ENCODE results near the gene CEP128.

CEP128 gene

DNA sequence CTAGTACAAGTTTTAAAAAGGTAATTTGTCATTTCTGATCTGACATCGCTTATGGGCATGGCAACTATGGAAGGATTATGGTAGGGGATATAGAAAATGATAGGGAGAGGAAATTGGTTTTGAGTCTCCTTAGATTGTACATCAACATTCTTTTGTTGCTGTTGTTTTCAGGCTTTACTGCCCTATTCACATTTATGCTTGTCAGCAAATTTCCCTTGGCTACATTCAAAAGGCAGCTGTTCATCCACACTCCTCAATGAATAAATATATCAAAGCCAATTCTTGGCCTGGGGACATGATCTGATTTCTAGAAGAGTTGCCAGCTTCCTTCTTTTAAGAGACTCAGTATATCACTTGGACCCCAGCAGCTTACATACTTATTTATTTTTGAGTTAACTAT lies 283.4 kb downstream of the CEP128 start:
- DNase-seq, result no peak

GRCh38 chr14:80653956-80654355 lies 287.6 kb downstream of the CEP128 start:
- DNase-seq, result no peak

DNA sequence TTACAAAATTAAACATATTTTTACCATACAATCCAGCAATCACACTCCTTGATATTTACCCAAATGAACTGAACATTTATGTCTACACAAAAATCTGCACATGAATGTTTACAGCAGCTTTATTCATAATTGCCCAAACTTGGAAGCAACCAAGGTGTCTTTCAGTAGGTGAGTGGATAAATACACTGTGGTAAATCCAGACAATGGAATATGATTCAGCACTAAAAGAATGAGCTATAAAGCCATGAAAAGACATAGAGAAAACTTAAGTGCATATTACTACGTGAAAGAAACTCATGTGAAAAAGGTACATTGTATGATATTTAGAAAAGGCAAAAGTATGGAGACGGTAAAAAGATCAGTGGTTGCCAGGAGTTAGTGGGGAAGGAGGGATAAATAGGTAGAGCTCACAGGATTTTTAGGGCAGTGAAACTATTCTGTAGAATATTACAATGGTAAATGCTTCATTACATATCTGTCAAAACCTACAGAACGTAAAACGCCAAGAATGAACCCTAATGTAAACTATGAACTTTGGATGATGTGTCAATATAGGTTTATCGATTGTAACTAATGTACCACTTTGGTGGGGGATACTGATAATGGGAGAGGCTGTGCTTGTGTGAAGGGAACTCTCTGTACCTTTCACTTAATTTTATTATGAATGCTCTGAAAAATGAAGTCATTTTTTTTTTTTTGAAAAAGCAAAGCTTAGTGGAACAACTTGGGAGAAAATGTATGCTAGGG lies 295.7 kb downstream of the CEP128 start:
- no peak for DNase-seq

DNA sequence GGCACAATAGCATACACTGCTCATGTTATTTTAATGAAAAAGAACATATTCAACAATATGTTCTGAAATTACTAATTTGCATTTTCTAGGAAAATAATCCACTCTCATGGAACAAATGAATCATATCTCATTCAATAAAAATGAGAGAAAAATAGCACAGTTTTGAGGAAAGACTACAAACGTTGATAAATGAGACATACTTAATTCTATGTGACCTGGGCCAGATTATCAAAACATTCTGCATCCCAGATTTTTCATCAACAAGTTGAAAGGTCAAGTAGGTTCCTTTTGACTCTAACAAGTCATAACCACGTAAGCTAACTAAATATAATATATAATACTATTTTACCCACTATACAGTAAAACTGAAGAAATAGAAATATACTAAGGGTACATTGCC lies 296.7 kb downstream of the CEP128 start:
- no peak for DNase-seq

DNA sequence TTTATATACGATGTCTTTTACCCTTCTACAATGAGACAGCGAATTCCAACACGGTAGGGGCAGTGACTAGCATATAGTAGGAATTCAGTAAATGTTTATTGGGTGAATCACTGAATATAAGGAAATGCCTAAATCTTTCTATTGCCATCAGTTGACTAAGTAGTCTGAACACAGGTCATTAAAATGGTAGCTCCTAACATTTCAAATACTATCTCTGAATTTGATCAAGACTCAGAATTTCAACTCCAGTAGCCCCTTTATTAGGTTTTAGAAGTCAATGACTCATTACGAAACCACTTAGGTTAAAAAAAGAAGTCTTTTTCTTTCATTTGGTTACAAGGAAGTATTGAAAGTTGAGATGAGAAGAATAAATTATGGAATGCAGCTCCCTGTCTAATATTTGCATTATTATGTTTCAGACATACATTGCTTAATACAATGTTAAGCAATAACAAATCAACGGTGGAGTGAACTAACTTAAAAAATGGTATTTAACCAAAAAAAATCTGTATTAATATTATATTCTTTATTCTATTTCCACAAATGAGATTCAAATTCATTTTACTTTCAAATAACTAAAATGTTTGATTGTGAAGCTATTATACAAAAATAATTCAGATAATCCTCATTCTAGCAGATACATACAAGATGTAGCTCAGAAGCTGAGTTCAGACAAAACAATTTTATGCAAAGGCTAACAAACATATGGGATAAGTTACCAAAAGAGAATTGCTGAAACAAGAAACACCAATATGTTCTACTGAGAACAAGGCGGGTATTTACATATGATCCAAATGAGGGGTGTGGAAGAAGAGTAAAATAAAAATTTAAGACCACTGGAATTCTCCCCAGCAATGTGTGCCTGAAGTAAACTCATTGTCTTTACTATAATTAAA lies 302.7 kb downstream of the CEP128 start:
- DNase-seq, result no peak

DNA sequence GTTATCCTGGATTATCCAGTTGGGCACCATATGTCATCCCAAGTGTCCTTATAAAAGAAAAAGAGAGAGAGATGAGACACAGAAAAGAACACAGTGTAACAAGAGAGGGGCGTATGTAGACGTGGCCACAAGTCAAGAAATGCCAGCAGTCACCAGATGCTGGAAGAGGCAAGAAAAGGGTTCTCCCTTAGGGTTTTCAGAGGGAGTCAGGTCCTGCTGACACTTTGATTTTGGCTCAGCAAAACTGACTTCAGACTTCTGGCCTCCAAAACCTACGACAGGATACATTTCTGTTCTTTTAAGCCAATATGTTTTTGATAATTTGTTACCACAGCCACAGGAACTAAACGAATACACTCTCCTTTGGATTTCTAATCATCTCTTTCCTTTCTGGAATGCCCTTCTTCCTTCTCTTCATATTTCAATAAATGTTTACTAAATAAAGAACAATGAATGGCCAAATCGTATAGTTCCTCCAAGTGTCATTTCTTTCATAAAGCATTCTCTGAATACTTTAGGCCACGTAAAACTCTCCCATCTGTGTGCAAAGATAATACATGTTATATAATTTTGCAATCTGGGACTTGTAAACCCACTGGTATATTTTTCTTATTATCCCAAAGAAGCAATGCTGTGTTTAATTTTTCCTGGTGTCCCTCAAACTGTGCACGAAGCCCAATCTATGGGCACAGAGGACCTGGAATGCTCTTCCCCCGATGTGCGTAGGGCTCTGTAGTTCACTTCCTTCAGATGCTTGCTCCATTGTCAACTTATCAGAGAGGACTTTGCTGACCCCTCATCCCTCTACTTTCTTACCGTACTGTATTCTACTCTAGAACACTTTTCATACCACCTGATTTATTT lies 303.6 kb downstream of the CEP128 start:
- DNase-seq, result no peak

DNA sequence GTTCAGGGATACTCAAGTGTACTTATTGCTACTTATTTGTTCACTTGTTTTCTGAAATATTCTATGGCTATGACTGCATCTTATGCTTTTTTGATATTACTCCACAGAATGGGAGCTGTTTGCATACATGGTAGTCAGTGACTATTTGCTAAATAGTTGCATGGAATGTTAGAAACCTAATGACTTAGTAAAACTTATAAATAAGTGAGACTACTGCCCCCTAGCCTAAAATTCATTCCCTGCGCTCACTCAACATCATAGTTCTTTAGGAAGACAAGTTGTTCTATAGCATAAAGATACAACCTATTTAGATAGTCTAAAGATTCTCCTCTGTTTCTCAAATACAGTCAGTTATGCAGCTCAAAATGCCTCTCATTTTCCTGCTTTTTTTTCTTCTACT lies 305.5 kb downstream of the CEP128 start:
- DNase-seq, result no peak

DNA sequence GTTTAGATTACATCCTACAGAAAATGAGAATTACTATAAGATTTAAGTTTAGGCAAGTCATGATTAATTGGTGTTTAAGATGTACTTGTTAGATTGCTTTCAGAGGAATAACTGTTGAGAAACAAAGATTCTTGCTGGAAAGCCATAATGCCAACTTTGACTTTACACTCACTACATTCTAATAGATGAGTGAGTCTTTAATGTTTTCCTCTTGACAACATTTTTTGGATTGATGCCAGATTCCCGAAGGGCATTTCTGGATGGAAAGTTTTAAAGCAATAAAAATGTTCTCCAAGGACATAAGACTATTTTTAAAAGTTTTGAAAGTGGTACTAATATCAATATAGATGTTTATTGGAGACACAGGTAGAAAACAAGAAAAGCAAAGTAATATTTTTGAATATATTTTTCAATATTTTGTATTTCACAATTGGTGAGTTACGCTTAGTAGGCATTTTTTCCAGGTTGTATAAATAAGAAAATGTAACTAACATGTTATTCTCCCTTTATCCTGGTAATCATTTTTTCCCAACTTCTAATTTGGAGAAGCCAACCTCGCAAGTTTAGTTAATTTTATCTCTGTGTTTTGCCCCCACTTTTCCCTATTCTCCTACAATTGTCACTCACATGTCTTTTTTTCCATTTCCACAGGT lies 307.3 kb downstream of the CEP128 start:
- no peak for DNase-seq

GRCh38 chr14:80629606-80630005 lies 311.9 kb downstream of the CEP128 start:
- no peak for DNase-seq

DNA sequence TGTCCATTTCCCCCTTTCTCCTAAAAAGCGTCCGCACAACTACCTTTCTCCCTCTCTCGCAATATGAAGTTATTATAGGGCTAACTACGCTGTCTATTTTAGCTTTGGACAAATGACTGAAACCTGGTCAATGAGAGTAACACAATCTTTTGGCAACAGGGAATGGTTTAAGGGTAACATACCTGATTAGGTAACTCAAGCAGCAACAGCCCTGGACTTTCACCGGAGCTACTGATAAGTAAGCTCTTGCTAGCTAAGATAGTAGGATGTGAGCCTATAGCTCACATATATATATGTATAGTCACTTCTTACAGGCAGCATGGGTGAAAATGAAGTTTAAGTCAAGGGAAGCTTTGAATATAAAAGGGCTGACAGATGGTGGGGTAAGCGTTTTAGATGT lies 313.0 kb downstream of the CEP128 start:
- no peak for DNase-seq

- no peak for DNase-seq
Observed at GRCh38 chr14:80627745-80628144, 313.8 kb downstream of the CEP128 start.

- no peak for DNase-seq
Observed at GRCh38 chr14:80624581-80624980, 317.0 kb downstream of the CEP128 start.

GRCh38 chr14:80621701-80622100 lies 319.8 kb downstream of the CEP128 start:
- DNase-seq, result no peak

GRCh38 chr14:80620434-80620833 lies 321.1 kb downstream of the CEP128 start:
- no peak for DNase-seq

- DNase-seq, result no peak
Observed at GRCh38 chr14:80618751-80619329, 322.7 kb downstream of the CEP128 start.

- DNase-seq, result no peak
Observed at GRCh38 chr14:80615831-80616230, 325.7 kb downstream of the CEP128 start.

DNA sequence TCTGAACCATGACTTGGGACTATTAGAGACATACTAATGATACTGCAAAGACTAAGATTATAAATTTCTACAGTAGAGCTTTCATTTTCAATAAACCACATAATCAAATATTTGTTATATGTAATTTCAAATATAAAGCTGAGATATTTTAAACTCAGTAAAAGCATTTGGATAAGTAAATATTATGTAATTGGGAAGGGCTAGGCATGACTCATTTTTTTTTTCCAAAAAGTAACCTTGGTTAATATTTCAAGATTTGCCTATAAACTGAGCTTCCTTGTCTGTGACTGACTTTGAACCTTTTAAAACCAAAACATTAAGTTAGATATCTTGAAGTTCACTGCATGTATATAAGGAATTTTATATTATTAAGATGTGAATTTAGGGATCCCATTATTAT lies 332.5 kb downstream of the CEP128 start:
- no peak for DNase-seq

DNA sequence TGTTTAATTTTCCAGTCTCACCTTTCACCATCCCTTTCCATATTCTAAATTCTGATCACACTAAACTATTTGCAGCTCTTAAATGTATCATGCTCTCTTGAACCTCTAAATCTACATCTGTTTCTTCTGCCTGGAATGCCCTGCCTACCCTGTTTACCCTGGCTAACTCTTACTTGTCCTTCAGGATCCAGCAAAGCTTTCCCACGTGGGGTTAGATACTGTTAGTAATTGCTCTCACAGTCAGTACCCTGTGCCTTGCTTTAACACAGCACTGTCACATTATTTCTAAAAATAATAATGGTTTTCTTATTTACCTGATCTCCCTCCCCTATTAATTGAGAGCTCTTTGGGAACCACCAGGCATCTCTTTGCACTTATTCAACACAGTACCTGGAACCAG lies 333.0 kb downstream of the CEP128 start:
- no peak for DNase-seq

DNA sequence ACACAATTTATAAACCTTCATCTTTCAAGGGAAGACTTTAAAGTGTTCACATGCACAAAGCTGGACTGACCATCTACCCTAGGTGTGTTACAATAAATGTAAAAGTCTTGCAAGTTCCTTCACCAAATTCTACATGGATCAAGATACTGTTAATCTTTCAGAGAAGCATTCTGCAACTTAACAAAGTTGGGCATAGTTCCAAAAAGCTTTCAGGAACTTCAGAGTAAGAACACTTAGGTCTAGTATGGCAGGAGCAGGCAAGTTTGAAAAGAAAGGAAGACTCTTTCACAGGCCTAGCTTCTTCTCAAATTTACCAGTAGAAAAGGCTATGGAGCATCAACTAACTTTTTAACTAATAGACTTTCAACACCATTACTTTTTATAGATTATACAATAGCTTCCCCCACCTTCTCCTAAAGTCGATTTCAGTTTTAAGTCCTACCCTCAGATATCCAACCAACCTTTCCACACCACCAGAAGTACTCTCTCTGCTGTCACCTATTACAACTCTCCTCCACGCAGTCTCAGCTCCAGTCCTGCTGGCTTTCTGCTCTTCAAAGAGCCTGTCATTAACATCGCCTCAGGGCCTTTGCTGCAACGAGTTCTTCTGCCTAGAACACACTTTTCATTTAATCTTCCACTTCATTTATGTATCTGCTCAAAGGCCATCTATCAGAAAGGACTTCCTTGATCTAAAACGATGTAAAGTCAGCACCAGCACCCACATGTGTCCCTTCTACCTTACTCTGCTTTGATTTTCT lies 333.9 kb downstream of the CEP128 start:
- DNase-seq, result no peak

GRCh38 chr14:80606347-80606772 lies 335.2 kb downstream of the CEP128 start:
- DNase-seq, result no peak

GRCh38 chr14:80605536-80605935 lies 336.0 kb downstream of the CEP128 start:
- DNase-seq, result no peak

DNA sequence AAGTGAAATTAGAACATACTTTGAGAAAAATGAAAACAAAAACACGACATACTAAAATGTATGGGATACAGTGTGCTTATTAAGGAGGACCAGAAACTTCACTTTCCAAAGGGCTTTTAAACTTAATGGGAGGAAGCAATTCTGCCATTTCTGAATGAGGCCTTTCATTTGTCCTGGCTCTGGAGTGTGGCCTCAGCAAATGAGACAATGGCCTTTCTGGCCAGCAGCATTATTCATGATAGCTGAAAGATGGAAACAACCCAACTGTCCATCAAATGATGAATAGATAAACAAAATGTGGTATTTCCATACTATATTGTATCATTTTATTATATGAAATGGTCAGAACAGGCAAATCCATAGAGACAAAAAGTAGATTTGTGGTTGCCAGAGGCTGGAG lies 338.6 kb downstream of the CEP128 start:
- DNase-seq, result no peak

Measured in activated CD4-positive, alpha-beta T cell treated with anti-CD3 and anti-CD28 coated beads for 48 hours (primary cell).